ENCODE data around the gene PZP. TPM values are rescaled to one million over a fixed set of nuclear protein-coding genes. Genes with fewer than 3 reads are reported as not detected.

Gene PZP
- total RNA-seq, 1 experiment from 2014 or later = not detected

DNA sequence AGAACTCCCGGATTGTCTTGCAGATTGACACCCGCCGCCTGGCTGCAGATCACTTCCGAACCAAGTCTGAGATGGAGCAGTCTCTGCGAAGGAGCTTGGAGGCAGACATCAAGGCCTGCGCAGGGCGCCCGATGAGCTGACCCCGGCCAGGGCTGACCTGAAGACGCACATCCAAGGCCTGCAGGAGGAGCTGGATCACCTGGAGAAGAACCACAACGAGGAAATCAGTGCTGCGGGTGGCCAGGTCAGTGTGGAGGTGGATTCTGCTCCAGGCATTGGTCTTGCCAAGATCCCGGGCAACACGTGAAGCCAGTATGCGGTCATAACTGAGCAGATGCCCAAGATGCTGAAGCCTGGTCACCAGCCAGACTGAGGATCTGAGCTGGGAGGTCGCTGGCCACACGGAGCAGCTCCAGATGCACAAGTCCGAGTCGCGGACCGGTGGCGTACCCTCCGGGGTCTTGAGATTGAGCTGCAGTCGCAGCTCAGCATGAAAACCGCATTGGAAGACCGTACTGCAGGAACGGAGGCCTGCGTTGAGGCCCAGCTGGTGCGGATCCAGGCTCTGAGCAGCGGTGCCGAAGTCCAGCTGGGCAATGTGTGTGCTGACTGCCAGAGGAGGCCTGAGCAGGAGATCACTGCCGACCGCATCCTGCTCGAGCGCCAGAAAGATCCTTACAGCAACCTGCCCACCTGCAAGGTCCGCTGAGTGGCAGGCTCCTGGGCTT lies 80.1 kb downstream of the PZP start:
- no peak for DNase-seq (ENCODE audit: extremely low read depth, low read depth)

DNA sequence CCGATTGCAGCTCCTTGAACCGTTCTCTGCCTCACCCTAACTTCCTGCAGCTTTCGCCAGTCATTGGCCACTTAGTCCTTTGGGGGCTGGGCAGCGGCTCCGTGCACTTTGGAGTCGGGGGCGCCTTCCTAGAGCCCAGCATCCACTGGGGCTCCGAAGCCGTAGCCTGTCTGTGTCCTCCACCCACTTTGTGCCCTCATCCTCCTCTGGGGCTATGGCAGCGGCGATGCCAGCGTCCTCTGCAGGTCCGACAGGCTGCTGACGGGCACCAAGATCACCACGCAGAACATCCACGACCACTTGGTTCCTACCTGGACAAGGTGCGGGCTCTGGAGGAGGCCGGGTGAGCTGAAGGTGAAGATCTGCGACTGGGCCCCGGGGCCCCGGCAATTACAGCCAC lies 80.7 kb downstream of the PZP start:
- no peak for DNase-seq (ENCODE audit: extremely low read depth, low read depth)

DNA sequence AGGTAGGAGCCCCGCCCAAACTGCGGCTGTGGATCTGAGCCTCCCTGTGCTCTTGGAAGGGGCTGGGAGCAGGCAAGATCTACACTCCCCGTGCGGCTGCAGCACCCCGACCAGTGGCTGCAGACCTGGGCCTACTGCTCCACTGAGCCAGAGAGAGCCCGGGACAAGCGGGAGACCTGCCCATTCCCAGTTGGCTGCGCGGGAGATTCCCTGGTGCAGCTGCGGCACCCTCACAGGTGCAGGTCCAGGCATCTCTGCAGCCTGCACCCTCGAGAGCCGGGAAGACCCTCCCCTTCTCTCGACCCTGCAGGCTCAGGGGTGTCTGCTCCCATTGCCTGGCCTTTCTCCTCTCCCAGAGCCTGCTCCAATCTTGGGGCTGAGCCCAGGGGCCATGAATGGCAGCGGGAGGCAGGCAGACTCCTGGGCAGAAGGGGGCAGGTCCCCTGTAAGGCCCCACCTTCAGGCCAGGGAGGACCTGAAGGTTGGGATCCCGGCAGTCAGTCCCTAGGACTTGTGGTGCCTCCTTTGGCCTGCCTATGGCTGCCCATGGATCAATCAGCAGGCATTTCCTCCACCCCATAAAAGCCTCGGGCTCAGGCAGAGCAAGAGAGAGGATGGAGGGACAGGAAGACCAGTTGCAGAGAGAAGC lies 83.7 kb downstream of the PZP start:
- DNase-seq (ENCODE audit: extremely low read depth, low read depth) = no peak

DNA sequence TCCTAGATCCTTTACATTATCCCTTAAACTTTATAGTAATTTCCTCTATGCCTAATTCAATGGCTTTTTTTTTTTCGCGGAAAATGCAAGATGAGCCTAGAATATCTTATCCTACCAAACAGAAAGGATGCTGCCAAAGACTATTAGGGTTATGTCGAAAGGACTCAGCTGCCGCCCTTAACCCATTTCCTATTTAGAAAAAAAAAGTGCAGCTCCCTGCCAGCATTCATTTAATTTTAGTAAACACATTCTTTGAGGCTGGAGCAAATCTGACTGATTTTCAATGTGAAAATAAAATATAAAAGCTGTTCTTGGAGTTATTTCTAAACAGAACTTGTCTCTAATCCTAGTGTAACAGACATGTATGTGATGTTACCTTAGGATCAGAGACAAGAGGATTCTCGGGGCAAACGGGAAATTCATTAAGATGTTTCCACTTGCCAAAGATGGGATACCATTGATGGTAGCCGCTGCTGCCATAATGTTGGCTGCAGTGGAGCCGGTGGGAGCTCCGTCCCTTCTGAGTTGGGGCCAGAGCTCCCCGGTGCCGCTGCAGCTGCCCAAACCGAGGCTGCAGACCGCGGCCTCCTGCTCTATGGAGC lies 84.3 kb downstream of the PZP start:
- no peak for DNase-seq (ENCODE audit: extremely low read depth, low read depth)

DNA sequence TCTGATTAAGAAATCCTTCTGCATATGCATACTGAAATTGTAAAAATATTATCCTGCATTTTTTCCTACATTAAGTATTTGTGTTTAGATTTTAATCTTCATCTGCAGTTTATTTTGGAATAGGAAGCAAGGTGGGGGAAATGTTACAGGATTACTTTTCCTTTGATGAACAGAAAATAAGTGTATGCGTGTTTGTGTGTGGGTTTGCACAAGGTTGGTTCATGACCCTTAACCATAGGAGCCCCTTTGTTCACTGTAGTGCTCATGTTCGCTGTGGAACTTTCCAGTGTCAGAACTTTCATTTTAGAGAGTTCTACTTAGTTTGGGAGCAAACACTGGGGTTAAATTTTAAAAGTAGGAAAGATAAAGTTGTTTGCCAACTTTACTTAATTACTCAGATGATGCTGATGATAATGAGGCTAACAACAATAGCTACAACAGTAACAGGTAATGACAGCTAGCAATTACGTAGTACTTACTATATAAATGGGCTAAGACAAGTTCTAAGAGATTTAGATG lies 86.0 kb downstream of the PZP start:
- DNase-seq (ENCODE audit: extremely low read depth, low read depth) = no peak

DNA sequence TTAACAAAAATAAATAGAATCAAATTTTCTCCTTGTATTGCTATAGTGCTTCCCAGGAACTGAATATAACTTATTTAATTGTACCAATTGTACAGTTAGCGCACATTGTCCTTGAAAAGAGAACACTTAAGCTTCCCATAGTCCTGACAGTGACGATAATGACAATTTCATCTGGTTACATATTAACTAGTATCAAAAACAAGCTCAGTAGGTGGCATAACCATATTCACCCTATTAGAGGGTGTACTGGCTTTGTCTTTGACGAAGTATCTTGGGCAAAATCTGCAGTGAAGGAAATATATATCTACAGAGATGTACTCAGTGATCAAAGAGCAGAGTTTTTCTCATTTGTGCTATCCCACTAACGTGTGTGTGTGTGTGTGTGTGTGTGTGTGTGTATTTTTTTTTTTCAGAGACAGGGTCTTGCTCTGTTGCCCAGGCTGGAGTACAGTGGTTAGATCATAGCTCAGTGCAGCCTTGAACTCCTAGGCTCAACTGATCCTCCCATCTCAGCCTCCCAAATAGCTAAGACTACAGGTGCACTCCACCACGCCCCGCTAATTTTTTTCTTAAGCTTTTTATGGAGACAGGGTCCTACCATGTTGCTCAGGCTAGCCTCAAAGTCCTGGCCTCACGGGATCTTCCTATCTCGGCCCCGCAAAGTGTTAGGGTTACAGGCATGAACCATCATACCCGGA lies 87.6 kb downstream of the PZP start:
- no peak for DNase-seq (ENCODE audit: extremely low read depth, low read depth)

DNA sequence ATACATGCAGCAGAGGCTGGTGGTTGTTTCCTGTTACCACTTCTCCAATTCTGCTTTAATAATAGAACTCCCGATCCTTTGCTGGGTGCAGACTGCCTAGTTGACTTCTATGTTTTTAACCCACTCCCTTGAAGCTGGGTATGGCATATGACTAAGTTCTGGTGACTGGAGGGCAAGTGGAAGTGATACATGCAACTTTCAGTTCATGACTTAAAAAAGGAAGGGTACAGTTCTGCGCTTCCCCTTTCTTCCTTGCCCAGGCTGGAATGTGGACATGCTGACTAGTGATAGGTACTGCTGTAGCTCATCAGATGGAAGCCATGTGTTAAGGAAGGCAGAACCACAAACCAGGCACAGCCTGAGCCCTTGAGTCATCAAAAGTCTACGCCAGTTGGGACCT lies 90.0 kb downstream of the PZP start:
- DNase-seq (ENCODE audit: extremely low read depth, low read depth) = no peak

DNA sequence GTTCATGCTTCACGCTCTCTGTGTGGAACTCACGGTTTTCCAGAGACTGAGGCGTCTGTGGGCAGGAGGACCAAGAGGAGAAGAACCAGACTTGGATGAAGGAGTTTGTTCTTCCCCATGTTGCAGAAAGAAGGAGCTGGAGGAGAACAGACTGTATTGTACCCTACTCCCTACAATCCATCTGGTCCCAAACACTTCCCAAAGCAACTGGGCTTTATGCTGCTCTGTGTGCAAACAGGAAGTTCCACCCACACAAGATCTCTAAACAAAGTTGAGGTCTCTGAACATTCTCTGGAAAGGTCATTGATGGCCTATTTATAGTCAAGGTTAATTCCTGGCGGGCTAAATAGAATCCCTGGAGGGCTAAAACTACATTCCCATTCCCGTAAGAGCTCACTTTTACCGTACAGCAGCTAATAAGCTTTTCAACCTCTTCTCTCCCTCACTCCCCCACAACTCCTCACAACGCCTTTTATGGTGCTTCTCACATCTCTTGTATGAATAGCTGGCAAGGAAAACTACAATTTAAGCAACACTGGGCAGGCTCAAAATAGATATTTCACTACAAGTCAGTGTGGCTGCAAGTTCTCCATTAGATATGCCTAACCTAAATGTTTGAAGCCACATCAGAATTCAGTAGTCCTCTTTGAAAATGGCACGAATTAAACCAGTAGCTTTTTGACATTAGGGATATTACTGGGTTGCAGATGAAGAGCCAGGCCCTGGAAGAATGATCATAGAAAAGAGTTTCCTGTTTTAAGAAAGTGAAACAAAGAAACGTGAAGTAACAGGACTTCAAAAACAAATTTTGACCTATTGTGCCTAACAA lies 92.2 kb downstream of the PZP start, which contains the start of gene A2M:
A2M (minus strand) TSS at position 189 of the 829 bp plus-strand sequence; CDS start at position 119, 70 bp downstream.
- DNase-seq (ENCODE audit: extremely low read depth, low read depth) = no peak

DNA sequence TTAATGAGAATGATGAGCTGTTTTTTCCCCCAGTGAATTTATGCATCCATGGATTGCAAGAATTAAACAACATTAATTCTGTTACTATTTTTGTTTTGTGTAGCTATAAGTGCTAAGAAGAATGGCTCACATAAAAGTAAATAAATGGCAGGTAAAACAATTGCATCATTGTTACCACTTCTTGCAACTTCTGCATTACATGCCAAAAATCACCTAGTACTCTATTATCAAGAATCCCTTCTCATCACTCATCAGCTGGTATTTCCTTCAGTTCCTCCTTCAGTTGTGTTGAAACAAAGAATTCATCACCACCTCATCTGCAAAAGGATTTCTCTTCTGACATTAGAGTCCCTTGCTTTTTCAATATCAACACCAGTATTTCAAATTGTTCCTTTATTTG lies 93.2 kb downstream of the PZP start:
- DNase-seq (ENCODE audit: extremely low read depth, low read depth) = no peak

DNA sequence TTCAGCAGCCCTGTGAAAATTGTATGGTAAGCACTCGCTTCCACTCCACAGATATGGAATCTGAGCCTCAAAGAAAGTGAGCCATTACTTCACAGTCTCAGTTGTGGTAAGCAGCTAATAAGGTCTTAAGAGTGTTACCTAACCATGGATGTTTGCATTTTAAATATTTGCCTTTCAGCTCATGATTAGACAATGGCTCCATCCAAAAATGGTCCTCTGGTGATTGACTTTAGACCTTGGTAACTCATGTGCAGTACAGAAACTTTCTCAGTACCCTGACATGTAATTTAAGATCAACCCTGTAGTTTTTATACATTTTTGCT lies 94.2 kb downstream of the PZP start:
- no peak for DNase-seq (ENCODE audit: extremely low read depth, low read depth)

DNA sequence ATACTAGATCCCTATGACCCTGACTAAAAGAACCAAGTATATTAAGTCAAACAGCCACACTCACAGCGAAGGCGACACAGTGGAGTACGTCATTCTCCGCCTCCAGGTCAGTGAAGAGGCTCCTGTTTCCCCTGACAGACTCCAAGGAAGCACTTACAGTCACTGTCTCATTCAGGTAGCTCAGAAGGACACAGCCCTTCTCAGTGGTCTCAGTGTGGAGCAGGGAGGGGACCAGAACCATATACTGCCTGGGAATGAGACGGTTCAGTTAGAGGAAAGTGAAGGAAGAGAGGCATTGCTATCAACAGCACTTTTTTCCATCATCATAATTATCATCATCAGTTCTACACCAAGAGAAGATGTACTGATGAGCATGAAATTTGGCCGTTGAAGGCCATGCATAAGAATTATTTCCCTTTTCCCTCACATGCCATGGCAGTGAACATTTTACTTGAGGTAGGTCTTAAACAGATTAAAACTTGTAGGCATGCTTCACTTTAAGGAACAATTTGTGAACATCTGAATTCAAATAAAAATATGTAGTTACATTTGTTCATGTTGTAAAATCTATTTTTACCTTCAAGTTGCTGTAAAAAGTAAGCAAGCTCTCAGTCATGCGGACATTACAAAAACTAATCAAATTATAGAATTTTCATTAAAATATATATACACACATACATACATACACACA lies 94.8 kb downstream of the PZP start:
- no peak for DNase-seq (ENCODE audit: extremely low read depth, low read depth)

DNA sequence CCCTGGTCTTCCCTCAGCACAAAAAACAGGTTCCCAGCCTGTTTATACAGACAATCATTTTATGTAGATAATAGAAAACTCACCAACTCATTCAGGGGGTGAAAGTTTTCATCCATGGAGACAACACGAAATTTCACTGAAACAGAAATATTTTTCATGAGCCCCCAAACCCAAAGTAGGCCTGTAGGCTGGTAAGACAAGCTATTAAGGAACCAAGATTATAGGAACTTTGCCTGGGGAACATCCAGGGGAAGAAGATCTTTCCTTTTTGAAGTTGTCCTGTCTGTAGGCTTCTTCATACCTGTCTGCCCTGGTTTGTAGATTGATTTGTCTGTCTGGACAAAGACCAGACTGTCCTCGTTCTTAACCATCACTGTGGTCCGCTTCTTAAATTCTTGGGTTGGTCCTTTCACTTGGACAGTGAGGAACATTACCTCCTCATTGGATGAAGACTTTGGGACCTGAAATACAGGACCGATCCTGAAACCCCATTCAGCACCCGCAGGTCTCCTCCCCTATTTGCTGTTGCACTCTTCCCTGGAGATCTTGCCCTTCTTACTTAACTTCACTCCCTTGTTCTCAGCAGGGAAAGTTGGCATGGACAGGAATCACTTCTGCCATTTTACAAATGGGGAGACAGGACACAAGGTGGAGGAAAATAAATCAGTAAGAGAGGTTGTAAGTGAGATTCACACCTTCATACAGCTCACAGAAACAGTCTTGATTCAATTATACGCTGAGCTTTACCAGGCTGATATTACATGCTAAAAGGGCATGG lies 95.9 kb downstream of the PZP start:
- no peak for DNase-seq (ENCODE audit: extremely low read depth, low read depth)

DNA sequence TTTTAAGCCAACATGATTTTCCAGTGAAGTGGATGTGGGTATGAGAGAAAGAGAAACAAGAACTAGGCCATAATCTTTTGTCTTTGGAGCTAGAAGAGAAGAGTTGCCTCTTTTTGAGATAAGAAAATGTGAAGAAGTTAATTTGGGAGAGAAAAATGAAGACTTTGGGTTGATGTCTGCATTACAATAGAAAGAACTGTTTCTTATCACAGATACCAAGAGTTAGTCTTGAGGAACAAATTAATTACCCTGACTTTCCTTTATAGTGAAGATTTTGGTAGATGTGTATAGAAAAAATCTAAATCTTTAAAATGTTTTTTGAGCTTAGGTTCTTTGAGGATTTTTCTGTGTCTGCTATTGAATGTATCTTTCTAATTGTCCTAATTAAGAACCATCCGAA lies 96.7 kb downstream of the PZP start:
- DNase-seq (ENCODE audit: extremely low read depth, low read depth) = no peak

DNA sequence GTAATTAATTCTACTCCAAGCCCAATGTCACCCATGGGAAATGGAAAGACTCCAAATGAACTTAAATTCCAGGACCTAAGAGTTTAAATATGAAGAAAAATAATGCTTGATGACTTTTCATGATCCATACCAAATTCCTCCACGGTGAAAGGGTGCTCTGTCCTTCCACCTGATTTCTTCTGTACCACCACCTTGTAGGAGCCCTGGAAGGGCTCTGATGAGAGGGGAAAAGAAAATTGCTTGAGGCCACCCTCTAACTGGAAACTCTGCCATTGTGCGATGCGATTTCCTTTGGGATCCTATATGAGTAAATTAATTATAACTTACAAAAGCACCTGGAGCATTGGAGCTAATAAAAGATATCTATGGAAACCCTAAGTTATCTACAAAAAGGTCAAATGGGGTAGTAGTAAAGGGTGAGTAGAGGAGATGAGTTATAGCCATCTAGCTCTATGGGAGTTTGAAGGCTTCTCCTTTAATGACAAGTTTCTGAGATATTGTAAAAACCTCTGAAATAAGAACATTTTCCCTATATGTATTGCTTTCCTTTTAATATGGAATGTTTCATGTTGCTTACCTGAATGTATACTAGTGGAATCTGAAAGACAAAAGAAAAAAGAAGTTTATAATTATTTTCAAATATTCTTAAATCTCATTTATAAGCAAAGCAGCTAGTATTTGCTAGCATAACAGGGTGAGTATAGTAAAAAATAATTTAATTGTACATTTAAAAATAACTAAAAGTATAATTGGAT lies 98.3 kb downstream of the PZP start:
- no peak for DNase-seq (ENCODE audit: extremely low read depth, low read depth)

DNA sequence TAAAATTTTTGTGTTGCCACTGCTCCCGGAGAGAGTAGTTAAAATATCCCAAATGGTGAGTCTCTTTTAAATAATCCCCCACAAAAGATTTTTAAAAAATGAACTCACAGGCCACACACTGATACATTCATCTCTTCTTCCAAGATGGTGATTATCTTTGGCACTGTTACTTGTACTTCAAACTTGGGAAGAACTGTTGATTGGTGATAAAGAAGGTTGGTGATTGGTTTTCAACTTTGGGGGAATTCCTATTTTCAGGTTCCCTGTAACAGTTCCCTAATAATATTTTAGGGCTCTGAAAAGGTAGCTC lies 99.0 kb downstream of the PZP start:
- no peak for DNase-seq (ENCODE audit: extremely low read depth, low read depth)

DNA sequence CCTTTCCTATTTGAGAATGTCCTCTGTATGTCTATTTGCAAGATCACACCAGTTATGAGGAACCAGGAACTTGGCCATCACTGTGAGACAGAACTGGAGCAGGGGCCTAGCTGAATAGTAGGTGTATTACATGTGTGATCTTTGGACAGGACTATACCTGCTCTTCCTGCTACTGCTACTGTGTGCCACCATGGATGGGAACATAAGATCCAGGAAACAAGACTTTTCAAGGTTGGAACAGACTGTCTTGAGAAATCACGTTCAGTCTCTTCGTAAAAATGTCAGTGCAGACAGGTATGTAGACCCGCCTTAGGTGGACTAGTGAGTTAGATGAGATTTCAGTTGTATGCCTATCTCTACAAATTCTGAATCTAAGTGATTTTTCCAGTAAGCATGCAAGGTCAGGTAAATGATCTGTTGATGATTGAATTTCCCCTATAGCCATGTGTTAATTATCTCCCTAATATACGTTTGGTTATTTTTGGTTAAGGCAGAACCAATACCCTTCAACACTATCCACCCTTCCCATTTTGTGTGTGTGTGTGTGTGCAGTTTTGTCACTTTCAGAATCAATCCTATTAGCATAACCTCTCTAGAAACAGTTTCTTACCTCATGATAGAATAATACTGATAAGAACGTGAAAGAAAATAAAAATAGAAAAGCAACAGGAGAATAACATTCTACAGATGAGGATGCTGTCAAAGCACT lies 99.5 kb downstream of the PZP start:
- DNase-seq (ENCODE audit: extremely low read depth, low read depth) = no peak

DNA sequence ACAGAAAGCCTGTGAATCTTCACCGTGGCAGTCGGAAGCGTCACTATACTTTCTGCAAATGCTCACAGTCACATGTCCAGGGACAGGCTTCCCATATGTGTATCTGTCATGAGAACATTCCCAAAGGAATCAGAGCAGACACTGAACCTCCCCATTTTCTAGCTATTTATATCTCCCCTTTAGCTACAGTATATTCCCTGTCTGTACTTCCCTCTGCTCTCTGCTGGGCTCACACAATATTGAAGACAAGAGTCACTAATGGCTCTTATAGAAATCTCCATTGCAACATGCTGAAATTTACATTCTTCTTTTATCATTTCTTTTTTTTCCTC lies 100.7 kb downstream of the PZP start:
- no peak for DNase-seq (ENCODE audit: extremely low read depth, low read depth)
